ENCODE data around the gene LAMP2.

GRCh38 chrX:120512627-120513026, 43.5 kb upstream of the LAMP2 start:
- no peak for TF ChIP-seq CTCF (IDR thresholded peaks at IDR 0.05)
- TF ChIP-seq POLR2A (IDR thresholded peaks at IDR 0.05), result no peak

All from right lobe of liver (tissue), 4 donors.